HepG2 (cell line): Measurements from ENCODE around the gene VSNL1.

ENCODE experiments used
- FOXP4 ChIP-seq: sonication (generic); formaldehyde crosslinking; IDR thresholded peaks from 2 replicates; pipeline ENCODE4 v1.4.0; 2020; ENCODE audit warnings: missing genetic modification reagents
- KLF6 ChIP-seq: IDR thresholded peaks from 2 replicates; pipeline ENCODE4 v1.8.0; 2016; ENCODE audit warnings: missing biosample characterization, missing genetic modification reagents
- POLR2AphosphoS5 ChIP-seq: IDR thresholded peaks from 2 replicates; pipeline ENCODE4 v1.6.1; 2012; ENCODE audit warnings: low read depth, low read length
- SMARCE1 ChIP-seq: fragments of 450-650 bp; IDR thresholded peaks from 2 replicates; pipeline ENCODE4 v1.6.1; 2017; ENCODE audit warnings: borderline replicate concordance
- ZNF225 ChIP-seq: sonication (generic); formaldehyde crosslinking; IDR thresholded peaks from 2 replicates; pipeline ENCODE4 v1.4.0; 2020; ENCODE audit warnings: mild to moderate bottlenecking, missing genetic modification reagents
- ZNF564 ChIP-seq: sonication (generic); formaldehyde crosslinking; IDR thresholded peaks from 2 replicates; pipeline ENCODE4 v1.8.1; 2023; ENCODE audit warnings: mild to moderate bottlenecking, missing genetic modification reagents
- ZSCAN5A ChIP-seq: sonication (generic); formaldehyde crosslinking; IDR thresholded peaks from 2 replicates; pipeline ENCODE4 v1.8.0; 2022; ENCODE audit warnings: mild to moderate bottlenecking, missing genetic modification reagents, borderline replicate concordance

GRCh38 chr2:17636257-17636656 is 95.8 kb downstream of the VSNL1 start:
- TF ChIP-seq ZNF225 (CRISPR knock-in tag) (no peak), FOXP4 (CRISPR knock-in tag) (no peak), SMARCE1 (no peak), ZSCAN5A (CRISPR knock-in tag) (no peak), KLF6 (no peak), ZNF564 (CRISPR knock-in tag) (no peak), POLR2AphosphoS5 (no peak)
